Body of pancreas (tissue), 4 donors: ENCODE data around the gene TULP1. TPM values are rescaled to one million over a fixed set of nuclear protein-coding genes. Genes with fewer than 3 reads are reported as not detected.
"Not testable (repeated sequence)": the region's sequence is repeated elsewhere in the genome, so short reads cannot be mapped to it uniquely, and the experiment has no call there.

Experiments
- ATAC-seq: fragments of 150-250 bp; one replicate; pipeline ENCODE4 v1.9.1; 2016
- DNase-seq, 4 donors: peaks; one replicate each; pipeline ENCODE4 v3.0.0-alpha.2; 2019
- H3K27ac ChIP-seq, 4 donors: fragments of 200-600 bp; sonication (generic); 1 replicate in 3 of 4; 2 replicates in 1 of 4; pipeline versions ENCODE4 v1.5.1 to v1.6.1; 2016 to 2019; ENCODE audit warnings: mild to moderate bottlenecking in 1 of 4, mixed read lengths in 1 of 4, moderate library complexity in 1 of 4
- H3K27me3 ChIP-seq, 2 donors: fragments of 200-600 bp; sonication (generic); one replicate each; pipeline ENCODE4 v1.6.0; 2016; ENCODE audit warnings: mild to moderate bottlenecking in 1 of 2
- H3K36me3 ChIP-seq, 2 donors: fragments of 200-600 bp; sonication (generic); replicated peaks in 1 of 2; 2 replicates each; pipeline ENCODE4 v1.5.1; 2016; ENCODE audit warnings: low read depth in 2 of 2; ENCODE audit not compliant: insufficient read depth in 1 of 2
- H3K4me1 ChIP-seq: fragments of 200-600 bp; sonication (generic); one replicate; pipeline ENCODE4 v1.6.0; 2016
- H3K4me3 ChIP-seq, 2 donors: fragments of 200-600 bp; sonication (generic); 1 replicate in 1 of 2; 2 replicates in 1 of 2; pipeline ENCODE4 v1.5.1; 2016 to 2019
- H3K9me3 ChIP-seq, 3 donors: fragments of 200-600 bp; sonication (generic); 1 replicate in 2 of 3; 2 replicates in 1 of 3; pipeline ENCODE4 v1.5.1; 2016
- CTCF ChIP-seq, 7 experiments: fragments of 450-650 bp in 4 of 7; fragments of 200-600 bp in 3 of 7; sonication (generic) in 3 of 7; IDR thresholded peaks; one replicate each; pipeline ENCODE4 v1.5.1; 2016 to 2019; ENCODE audit warnings: antibody characterized with exemption in 7 of 7
- POLR2A ChIP-seq, 3 donors: fragments of 450-650 bp; IDR thresholded peaks; one replicate each; pipeline ENCODE4 v1.6.1; 2016; ENCODE audit warnings: antibody characterized with exemption in 3 of 3, mild to moderate bottlenecking in 2 of 3
- WGBS, 2 donors: methylation state at CpG; one replicate each; pipeline ENCODE4 v1.1.5; 2017; 5-methylcytosine and 5-hydroxymethylcytosine counted together
- intact Hi-C: fragments of 100-400 bp; cut with DNase I; formaldehyde crosslinking; loops from one replicate; pipeline ENCODE4 v1.15.1; 2023
- total RNA-seq, 2 donors: library from RNA; depleted of rRNA; stranded (reverse); fragments of >200 nt; gene quantifications; one replicate each; pipeline ENCODE4 v1.1.0, GENCODE V29; 2016

TULP1 gene
- total RNA-seq, 2 donors from 2014 or later = not detected

DNA sequence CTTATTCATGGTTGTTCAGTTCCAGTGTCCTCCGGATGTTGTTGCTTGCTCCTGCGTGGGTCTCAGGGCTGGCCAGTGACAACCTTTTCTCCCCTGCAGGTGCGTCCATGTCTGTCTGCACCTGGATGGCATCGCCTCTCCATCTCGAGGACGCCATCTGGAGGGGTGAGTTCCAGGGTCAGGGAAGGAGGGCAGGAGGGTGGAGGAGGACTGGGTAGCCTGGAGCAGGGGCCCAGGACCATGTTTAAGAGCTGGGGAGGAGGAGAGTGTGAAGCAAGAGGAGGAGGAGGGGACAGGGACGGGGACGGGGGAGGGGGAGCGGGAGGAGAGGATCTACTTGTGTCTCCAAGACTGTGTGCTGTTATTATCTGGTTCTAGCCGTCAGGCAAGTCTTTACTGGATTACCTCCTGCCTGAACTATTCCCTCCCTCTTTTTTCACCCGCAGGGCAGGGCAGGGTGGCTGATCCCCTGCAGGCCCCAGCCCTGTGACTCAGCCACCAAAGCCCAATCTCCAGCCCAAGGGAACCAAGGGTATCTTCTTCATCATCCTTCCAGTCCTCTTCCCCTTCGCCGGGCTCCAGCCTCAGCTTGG is 32.2 kb upstream of the TULP1 start:
- WGBS, 2 donors = 51 to 53% methylated on average over 13 of the region's 13 CpGs
- intact Hi-C loops = no loop called here
- Histone ChIP-seq H3K4me1 (no peaks in the 10 kb centered on the region), H3K4me3 (no peak overlapping the region), H3K27me3 (no peaks in the 10 kb centered on the region), H3K27ac (no peak overlapping the region), H3K9me3 (no peaks in the 10 kb centered on the region), H3K36me3 (no peaks in the 10 kb centered on the region)
- ATAC-seq = no peak
- TF ChIP-seq POLR2A (IDR thresholded peaks at IDR 0.05) (no peak), CTCF (IDR thresholded peaks at IDR 0.05) (no peak)
- no peak for DNase-seq

DNA sequence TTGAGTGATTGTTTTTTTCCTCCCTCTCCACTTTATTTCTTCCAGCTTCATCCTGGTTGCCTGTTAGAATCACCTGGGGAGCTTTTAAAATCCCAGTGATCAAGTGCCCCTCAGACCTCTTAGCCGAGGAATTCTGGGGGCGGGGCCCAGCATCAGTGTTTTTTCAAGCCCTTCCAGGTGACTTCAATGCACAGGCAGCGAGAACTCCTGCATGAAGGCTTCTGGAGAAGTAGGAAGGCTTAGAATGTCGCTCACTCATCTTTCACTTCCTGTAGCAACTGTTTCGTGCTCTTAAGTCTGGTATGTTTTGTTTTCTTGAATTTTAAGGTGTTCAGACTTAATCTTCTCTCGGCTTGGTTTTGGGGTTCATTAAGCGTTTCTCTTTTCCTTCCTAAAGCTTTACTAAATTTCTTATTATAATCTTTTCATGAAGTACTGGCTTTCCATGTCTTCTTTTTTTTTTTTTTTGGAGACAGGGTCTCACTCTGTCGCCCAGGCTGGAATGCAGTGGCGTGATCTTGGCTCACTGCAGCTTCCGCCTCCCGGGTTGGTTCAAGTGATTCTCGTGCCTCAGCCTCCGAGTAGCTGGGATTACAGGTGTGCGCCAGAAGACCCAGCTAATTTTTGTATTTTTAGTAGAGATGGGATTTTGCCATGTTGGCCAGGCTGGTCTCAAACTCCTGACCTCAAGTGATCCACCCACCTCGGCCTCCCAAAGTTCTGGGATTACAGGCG is 30.9 kb upstream of the TULP1 start:
- no peak for ATAC-seq
- H3K27ac ChIP-seq = no peak overlapping the region
- no peaks in the 10 kb centered on the region for H3K9me3 ChIP-seq
- no peaks in the 10 kb centered on the region for H3K27me3 ChIP-seq
- no peak overlapping the region for H3K4me3 ChIP-seq
- TF ChIP-seq POLR2A (IDR thresholded peaks at IDR 0.05) = no peak
- H3K36me3 ChIP-seq = no peaks in the 10 kb centered on the region
- no peaks in the 10 kb centered on the region for H3K4me1 ChIP-seq
- DNase-seq = no peak
- 79 to 80% methylated on average over 15 to 16 of the region's 16 CpGs for WGBS, 2 donors
- intact Hi-C loops = no loop called here

- Histone ChIP-seq H3K27ac (no peak overlapping the region), H3K4me1 (no peaks in the 10 kb centered on the region), H3K27me3 (no peaks in the 10 kb centered on the region), H3K9me3 (no peaks in the 10 kb centered on the region), H3K4me3 (no peak overlapping the region), H3K36me3 (no peaks in the 10 kb centered on the region)
- intact Hi-C loops = no loop called here
- no peak for ATAC-seq
- WGBS, 2 donors = 87 to 93% methylated on average over 2 of the region's 2 CpGs
- no peak for DNase-seq
- TF ChIP-seq CTCF (IDR thresholded peaks at IDR 0.05) (no peak), POLR2A (IDR thresholded peaks at IDR 0.05) (no peak)
Observed at GRCh38 chr6:35541836-35542235, 29.1 kb upstream of the TULP1 start.

- Histone ChIP-seq H3K27me3 (no peaks in the 10 kb centered on the region), H3K4me3 (no peak overlapping the region), H3K36me3 (no peaks in the 10 kb centered on the region), H3K4me1 (no peaks in the 10 kb centered on the region), H3K9me3 (no peaks in the 10 kb centered on the region), H3K27ac (no peak overlapping the region)
- TF ChIP-seq POLR2A (IDR thresholded peaks at IDR 0.05) = no peak
- no peak for TF ChIP-seq CTCF (IDR thresholded peaks at IDR 0.05)
- ATAC-seq (no peak), DNase-seq (no peak)
- intact Hi-C loops = no loop called here
- 69 to 81% methylated on average over 3 of the region's 3 CpGs for WGBS, 2 donors
Observed at GRCh38 chr6:35539223-35539622, 26.5 kb upstream of the TULP1 start.

DNA sequence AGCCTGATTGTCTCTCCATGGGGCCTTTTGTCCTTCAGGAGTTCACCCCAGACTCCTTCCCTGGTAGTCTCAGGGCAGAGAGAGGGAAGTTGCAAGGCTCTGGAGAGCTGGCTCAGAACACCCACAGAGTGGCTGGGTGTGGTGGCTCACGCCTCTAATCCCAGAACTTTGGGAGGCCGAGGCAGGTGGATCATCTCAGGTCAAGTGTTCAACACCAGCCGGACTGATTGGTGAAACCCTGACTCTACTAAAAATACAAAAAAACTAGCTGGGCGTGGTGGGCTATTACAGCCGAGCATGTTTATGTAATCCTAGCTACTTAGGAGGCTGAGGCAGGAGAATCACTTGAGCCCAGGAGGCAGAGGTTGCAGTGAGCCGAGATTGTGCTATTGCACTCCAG is 23.2 kb upstream of the TULP1 start:
- intact Hi-C loops, ATAC-seq, DNase-seq, H3K27me3 ChIP-seq, H3K36me3 ChIP-seq, H3K27ac ChIP-seq, H3K4me3 ChIP-seq, H3K4me1 ChIP-seq, H3K9me3 ChIP-seq: not testable (repeated sequence)
- 70 to 89% methylated on average over 5 to 6 of the region's 6 CpGs for WGBS, 2 donors
